Thymus (tissue), 11 donors: ENCODE results near the gene GFRA1. TPM values are rescaled to one million over a fixed set of nuclear protein-coding genes. Genes with fewer than 3 reads are reported as not detected.

ENCODE experiments used
- DNase-seq, 9 donors: peaks; one replicate each; pipeline ENCODE4 v3.0.0-alpha.2; 2013; ENCODE audit warnings: low spot score in 9 of 9, low read depth in 6 of 9, missing footprints in 1 of 9
- H3K27ac ChIP-seq, 2 donors: one replicate each; pipeline ENCODE4 v1.5.1; 2013; ENCODE audit warnings: control low read depth in 1 of 2, low read depth in 1 of 2, low read length in 1 of 2, mild to moderate bottlenecking in 1 of 2, moderate library complexity in 1 of 2
- H3K27me3 ChIP-seq, 2 donors: one replicate each; pipeline ENCODE4 v1.5.1; 2013; ENCODE audit warnings: low read length in 1 of 2; ENCODE audit not compliant: control insufficient read depth in 2 of 2, insufficient read depth in 1 of 2
- H3K36me3 ChIP-seq, 2 donors: one replicate each; pipeline ENCODE4 v1.5.1; 2013; ENCODE audit warnings: low read length in 1 of 2, mild to moderate bottlenecking in 1 of 2, moderate library complexity in 1 of 2; ENCODE audit not compliant: control insufficient read depth in 2 of 2, insufficient read depth in 2 of 2
- H3K4me1 ChIP-seq, 2 donors: one replicate each; pipeline ENCODE4 v1.5.1; 2013; ENCODE audit warnings: low read length in 2 of 2; ENCODE audit not compliant: control insufficient read depth in 2 of 2, insufficient read depth in 2 of 2
- H3K4me3 ChIP-seq, 2 donors: one replicate each; pipeline ENCODE4 v1.5.1; 2013; ENCODE audit warnings: low read length in 2 of 2, control low read depth in 1 of 2, mild to moderate bottlenecking in 1 of 2
- H3K9me3 ChIP-seq, 2 donors: one replicate each; pipeline ENCODE4 v1.5.1; 2013; ENCODE audit warnings: low read length in 1 of 2, mild to moderate bottlenecking in 1 of 2; ENCODE audit not compliant: control insufficient read depth in 2 of 2, insufficient read depth in 1 of 2
- WGBS: extraction: QIAGEN DNeasy Blood & Tissue Kit; methylation state at CpG from one replicate; pipeline ENCODE4 v1.1.7; 2013; 5-methylcytosine and 5-hydroxymethylcytosine counted together
- polyA plus RNA-seq: library from polyadenylated mRNA; stranded (reverse); fragments of 200-250 nt; gene quantifications from one replicate; pipeline ENCODE4 v1.2.3, GENCODE V29; 2013
- total RNA-seq: library from RNA; stranded (reverse); fragments of 120-200 nt; gene quantifications from one replicate; pipeline ENCODE4 v1.2.4, GENCODE V29; 2013
- donor health status: healthy.

Gene GFRA1
- total and polyA plus RNA-seq, 2 donors, result 1.6 to 5.0 TPM

DNA sequence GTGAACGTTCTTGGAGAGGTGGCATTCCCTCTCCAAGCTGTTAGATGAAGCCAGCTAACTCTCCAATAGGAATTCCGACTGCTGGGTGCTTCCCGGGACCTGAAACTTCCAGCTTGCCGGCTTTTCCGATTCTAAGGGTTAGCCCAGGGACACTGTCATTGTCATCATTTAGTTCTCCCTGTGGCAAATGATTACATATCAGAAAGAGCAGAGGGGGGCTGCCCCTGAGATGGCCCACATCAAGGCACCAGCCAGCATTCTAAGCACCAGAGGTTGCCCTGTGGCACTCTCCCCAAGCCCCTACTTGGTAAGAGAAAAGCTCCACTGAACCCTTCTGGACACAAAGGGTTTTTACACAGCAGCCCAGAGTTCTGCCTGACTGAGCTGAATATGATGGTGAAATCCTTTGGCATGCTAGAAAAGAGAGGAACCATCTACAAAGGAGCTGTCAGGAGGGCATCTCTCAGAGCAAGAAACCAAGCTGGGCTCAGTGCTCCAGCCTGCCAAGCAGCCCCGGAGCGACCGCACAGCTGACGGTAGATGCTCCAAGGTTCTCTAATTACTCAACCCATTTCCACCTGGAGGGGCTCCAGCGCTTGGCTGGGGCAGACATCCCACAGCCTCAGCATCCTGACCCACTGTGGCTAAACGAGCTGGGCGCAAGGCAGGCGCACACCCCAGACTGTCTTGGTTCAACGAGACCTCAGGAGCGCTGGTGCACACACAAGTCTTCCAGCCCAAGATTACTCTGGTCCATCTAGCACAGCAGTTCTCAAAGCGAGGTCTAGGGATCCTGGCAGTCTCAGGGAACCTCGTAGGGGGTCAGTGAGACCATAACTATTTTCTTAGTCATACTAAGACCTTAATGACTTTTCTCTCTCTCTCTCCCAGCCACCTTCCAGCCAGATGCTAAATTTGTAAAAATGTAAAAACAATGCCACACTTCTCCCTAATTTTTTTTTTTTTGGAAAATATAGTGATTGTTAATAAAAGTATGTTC, 160.5 kb downstream of the GFRA1 start:
- Histone ChIP-seq H3K4me1 (no peaks in the 10 kb centered on the region), H3K27me3 (no peaks in the 10 kb centered on the region), H3K36me3 (no peaks in the 10 kb centered on the region), H3K4me3 (no peak overlapping the region), H3K27ac (no peak overlapping the region), H3K9me3 (no peaks in the 10 kb centered on the region)
- no peak for DNase-seq
- 89% methylated on average over 17 of the region's 17 CpGs for WGBS

- DNase-seq, result no peak
- H3K27ac ChIP-seq, result no peak overlapping the region
- 87% methylated on average over 11 of the region's 11 CpGs for WGBS
- no peaks in the 10 kb centered on the region for H3K4me1 ChIP-seq
- no peak overlapping the region for H3K4me3 ChIP-seq
- no peaks in the 10 kb centered on the region for H3K36me3 ChIP-seq
- H3K27me3 ChIP-seq, result no peaks in the 10 kb centered on the region
- H3K9me3 ChIP-seq, result no peaks in the 10 kb centered on the region
Measured at GRCh38 chr10:116111483-116112095, 161.4 kb downstream of the GFRA1 start.

DNA sequence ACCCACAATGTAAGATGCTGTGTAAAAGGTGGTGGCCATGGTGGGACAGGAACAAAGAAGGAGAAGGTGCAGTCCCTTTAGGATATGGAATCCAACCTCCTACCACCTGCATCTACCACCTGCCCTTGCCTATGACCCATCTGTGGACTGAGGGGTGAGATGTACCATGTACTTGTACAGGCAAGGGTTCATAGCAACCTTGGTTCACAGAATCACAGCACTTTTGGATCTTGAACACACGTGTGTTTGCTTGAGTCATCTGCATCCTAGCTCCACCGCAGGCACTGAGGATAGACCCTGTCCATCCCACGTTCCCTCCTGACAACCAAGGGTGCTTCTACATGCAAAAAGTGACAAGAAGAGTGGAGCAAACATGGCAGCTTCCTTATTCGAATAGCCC, 162.3 kb downstream of the GFRA1 start:
- Histone ChIP-seq H3K9me3 (no peaks in the 10 kb centered on the region), H3K4me3 (no peak overlapping the region), H3K36me3 (no peaks in the 10 kb centered on the region), H3K27ac (no peak overlapping the region), H3K4me1 (no peaks in the 10 kb centered on the region), H3K27me3 (no peaks in the 10 kb centered on the region)
- no peak for DNase-seq
- WGBS, result 91% methylated on average over 4 of the region's 4 CpGs

- no peak for DNase-seq
- H3K27ac ChIP-seq, result no peak overlapping the region
- 90% methylated on average over 2 of the region's 2 CpGs for WGBS
- H3K4me3 ChIP-seq, result no peak overlapping the region
- H3K4me1 ChIP-seq, result no peaks in the 10 kb centered on the region
- no peaks in the 10 kb centered on the region for H3K27me3 ChIP-seq
- no peaks in the 10 kb centered on the region for H3K36me3 ChIP-seq
- no peaks in the 10 kb centered on the region for H3K9me3 ChIP-seq
Measured at GRCh38 chr10:116109881-116110280, 163.1 kb downstream of the GFRA1 start.

DNA sequence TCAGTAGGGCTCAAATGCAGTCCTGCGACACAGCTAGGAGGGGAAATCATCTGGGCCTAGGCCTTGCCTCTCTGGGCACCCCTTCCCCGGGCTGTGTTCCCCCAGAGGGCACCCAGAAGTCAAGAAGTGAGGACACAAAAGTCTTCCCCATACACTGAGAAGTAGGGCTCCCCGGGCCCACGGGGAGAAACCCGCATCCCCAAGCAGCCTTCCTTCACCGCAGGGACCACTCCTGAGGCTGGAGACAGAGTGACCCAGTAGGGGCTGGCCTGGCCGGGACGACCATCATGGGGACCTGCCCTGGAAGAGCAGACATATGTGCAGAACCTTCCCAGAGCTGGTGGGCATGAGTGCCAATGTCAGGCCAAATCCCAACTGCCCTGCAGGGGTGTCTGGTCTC, 163.5 kb downstream of the GFRA1 start:
- H3K27me3 ChIP-seq, result no peaks in the 10 kb centered on the region
- DNase-seq, result no peak
- no peak overlapping the region for H3K27ac ChIP-seq
- H3K4me3 ChIP-seq, result no peak overlapping the region
- no peaks in the 10 kb centered on the region for H3K36me3 ChIP-seq
- no peaks in the 10 kb centered on the region for H3K4me1 ChIP-seq
- H3K9me3 ChIP-seq, result no peaks in the 10 kb centered on the region
- WGBS, result 93% methylated on average over 8 of the region's 8 CpGs

- WGBS, result 49% methylated on average over 3 of the region's 3 CpGs
- Histone ChIP-seq H3K36me3 (no peaks in the 10 kb centered on the region), H3K9me3 (no peaks in the 10 kb centered on the region), H3K4me1 (no peaks in the 10 kb centered on the region), H3K27me3 (no peaks in the 10 kb centered on the region), H3K4me3 (no peak overlapping the region), H3K27ac (no peak overlapping the region)
- DNase-seq, result no peak
Measured at GRCh38 chr10:116108095-116108494, 164.9 kb downstream of the GFRA1 start.

GRCh38 chr10:116106611-116107010, 166.4 kb downstream of the GFRA1 start:
- Histone ChIP-seq H3K36me3 (no peaks in the 10 kb centered on the region), H3K4me1 (no peaks in the 10 kb centered on the region), H3K27ac (no peak overlapping the region), H3K4me3 (no peak overlapping the region), H3K27me3 (no peaks in the 10 kb centered on the region), H3K9me3 (no peaks in the 10 kb centered on the region)
- 94% methylated on average over 5 of the region's 5 CpGs for WGBS
- DNase-seq, result no peak

DNA sequence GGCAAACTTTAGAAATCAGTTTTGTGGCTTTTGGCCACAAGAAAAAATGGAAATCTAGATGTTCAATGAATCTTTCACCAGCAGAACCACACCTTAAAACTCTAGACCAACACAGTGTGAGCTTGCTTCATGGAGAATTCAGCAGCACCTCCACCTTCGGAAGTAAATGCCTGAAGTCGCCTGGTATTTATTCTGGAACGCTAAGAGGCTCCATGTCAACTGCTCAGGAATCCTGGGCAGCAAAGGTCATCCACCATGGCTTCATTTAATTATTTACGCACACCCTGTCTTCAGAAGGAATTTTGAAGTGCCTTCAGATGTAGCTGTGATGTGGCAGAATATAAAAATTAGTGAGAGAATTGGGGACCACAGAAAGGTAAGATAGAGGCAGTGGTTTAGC, 167.7 kb downstream of the GFRA1 start:
- no peak overlapping the region for H3K27ac ChIP-seq
- DNase-seq, result no peak
- H3K4me1 ChIP-seq, result no peaks in the 10 kb centered on the region
- no peaks in the 10 kb centered on the region for H3K9me3 ChIP-seq
- no peak overlapping the region for H3K4me3 ChIP-seq
- H3K36me3 ChIP-seq, result no peaks in the 10 kb centered on the region
- H3K27me3 ChIP-seq, result no peaks in the 10 kb centered on the region
- 93% methylated on average over 4 of the region's 4 CpGs for WGBS

- no peaks in the 10 kb centered on the region for H3K36me3 ChIP-seq
- H3K4me3 ChIP-seq, result no peak overlapping the region
- H3K4me1 ChIP-seq, result no peaks in the 10 kb centered on the region
- no peak overlapping the region for H3K27ac ChIP-seq
- H3K9me3 ChIP-seq, result no peaks in the 10 kb centered on the region
- no peak for DNase-seq
- WGBS, result 93% methylated on average over 7 of the region's 7 CpGs
- H3K27me3 ChIP-seq, result no peaks in the 10 kb centered on the region
Measured at GRCh38 chr10:116104210-116104932, 168.6 kb downstream of the GFRA1 start.
